Calu3 (cell line): Measurements from ENCODE around the gene SULT4A1. TPM values are rescaled to one million over a fixed set of nuclear protein-coding genes. Genes with fewer than 3 reads are reported as not detected.

Source experiments
- BruUV-seq: library from RNA; stranded (reverse); fragments of 400-500 nt; replicated peaks from 2 replicates; lab custom pipeline; 2021; lab: Mats Ljungman, UMichigan
- CTCF ChIA-PET: fragments of 300-600 bp; sonication (Branson Sonifier 250); formaldehyde crosslinking; loops from one replicate; lab custom pipeline; 2022; ENCODE audit warnings: antibody characterized with exemption; lab: Charles Lee
- DNase-seq: peaks from one replicate; pipeline ENCODE4 v3.0.0; 2022
- H3K27ac Mint-ChIP-seq: one replicate; pipeline ENCODE4 v1.8.0; 2022; ENCODE audit warnings: mixed read lengths; ENCODE audit not compliant: unreplicated experiment
- H3K27me3 Mint-ChIP-seq: one replicate; pipeline ENCODE4 v1.8.0; 2022; ENCODE audit warnings: mixed read lengths; ENCODE audit not compliant: unreplicated experiment
- H3K36me3 Mint-ChIP-seq: one replicate; pipeline ENCODE4 v1.8.0; 2022; ENCODE audit warnings: mild to moderate bottlenecking, moderate library complexity, mixed read lengths; ENCODE audit not compliant: insufficient read depth, unreplicated experiment
- H3K4me1 Mint-ChIP-seq: one replicate; pipeline ENCODE4 v1.8.0; 2022; ENCODE audit warnings: mild to moderate bottlenecking, low read depth, mixed read lengths; ENCODE audit not compliant: unreplicated experiment
- H3K4me3 Mint-ChIP-seq: one replicate; pipeline ENCODE4 v1.8.0; 2022; ENCODE audit warnings: mild to moderate bottlenecking, low read depth, moderate library complexity, mixed read lengths; ENCODE audit not compliant: unreplicated experiment
- H3K9me3 Mint-ChIP-seq: one replicate; pipeline ENCODE4 v1.8.0; 2022; ENCODE audit warnings: low read depth, mixed read lengths; ENCODE audit not compliant: unreplicated experiment
- intact Hi-C: fragments of 100-400 bp; cut with micrococcal nuclease; formaldehyde crosslinking; loops from one replicate; pipeline ENCODE4 v1.10.0; 2022; ENCODE audit not compliant: unreplicated experiment
- total RNA-seq: library from RNA; stranded (reverse); gene quantifications from 2 replicates; pipeline ENCODE4 v1.2.3, GENCODE V29; 2022
- TF ChIP-seq, protein P1 (sequence below): fragments of 200-600 bp; IDR thresholded peaks from one replicate; pipeline ENCODE4 v1.8.0; 2022; ENCODE audit warnings: antibody characterized with exemption; ENCODE audit not compliant: unreplicated experiment

Gene SULT4A1
- total RNA-seq, 1 experiment from 2014 or later = 9.1 TPM

DNA sequence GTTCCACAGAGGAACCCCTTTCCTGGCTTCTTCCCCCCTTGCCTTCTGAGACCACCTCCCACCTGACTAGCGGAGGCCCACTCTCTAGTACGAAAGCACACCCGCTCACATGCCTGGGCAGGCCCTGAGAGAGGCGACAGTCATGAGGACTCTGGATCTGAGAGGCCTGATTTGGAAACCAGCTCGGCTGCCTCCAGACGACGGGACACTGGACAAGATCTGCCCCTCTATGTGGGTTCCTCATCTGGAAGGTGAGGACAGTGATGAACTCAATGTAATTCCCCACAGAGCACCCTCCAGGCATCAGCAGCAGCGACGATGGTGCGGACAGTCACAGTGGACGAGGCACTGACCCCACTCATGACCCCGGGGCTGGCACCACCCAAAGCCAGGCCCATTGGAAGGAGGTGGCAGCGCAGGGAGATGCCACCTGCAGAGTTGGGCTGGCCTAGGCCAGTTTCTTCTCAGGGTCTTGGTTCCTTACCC lies 7.5 kb downstream of the SULT4A1 start:
- no peak for DNase-seq
- peaks cover 5% of the 10 kb centered on the region for H3K9me3 Mint-ChIP-seq
- BruUV-seq = no TSS peak
- H3K27me3 Mint-ChIP-seq = no peaks in the 10 kb centered on the region
- TF ChIP-seq, protein P1, sequence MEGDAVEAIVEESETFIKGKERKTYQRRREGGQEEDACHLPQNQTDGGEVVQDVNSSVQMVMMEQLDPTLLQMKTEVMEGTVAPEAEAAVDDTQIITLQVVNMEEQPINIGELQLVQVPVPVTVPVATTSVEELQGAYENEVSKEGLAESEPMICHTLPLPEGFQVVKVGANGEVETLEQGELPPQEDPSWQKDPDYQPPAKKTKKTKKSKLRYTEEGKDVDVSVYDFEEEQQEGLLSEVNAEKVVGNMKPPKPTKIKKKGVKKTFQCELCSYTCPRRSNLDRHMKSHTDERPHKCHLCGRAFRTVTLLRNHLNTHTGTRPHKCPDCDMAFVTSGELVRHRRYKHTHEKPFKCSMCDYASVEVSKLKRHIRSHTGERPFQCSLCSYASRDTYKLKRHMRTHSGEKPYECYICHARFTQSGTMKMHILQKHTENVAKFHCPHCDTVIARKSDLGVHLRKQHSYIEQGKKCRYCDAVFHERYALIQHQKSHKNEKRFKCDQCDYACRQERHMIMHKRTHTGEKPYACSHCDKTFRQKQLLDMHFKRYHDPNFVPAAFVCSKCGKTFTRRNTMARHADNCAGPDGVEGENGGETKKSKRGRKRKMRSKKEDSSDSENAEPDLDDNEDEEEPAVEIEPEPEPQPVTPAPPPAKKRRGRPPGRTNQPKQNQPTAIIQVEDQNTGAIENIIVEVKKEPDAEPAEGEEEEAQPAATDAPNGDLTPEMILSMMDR = no peak
- intact Hi-C loops = no loop called here
- H3K4me1 Mint-ChIP-seq = no peaks in the 10 kb centered on the region
- no peak overlapping the region for H3K4me3 Mint-ChIP-seq
- H3K36me3 Mint-ChIP-seq = no peaks in the 10 kb centered on the region
- no peak overlapping the region for H3K27ac Mint-ChIP-seq
- CTCF ChIA-PET = no interaction called here

GRCh38 chr22:43854121-43854785 lies 8.1 kb downstream of the SULT4A1 start:
- no peak overlapping the region for H3K27ac Mint-ChIP-seq
- no peak overlapping the region for H3K4me3 Mint-ChIP-seq
- no peaks in the 10 kb centered on the region for H3K36me3 Mint-ChIP-seq
- no peaks in the 10 kb centered on the region for H3K4me1 Mint-ChIP-seq
- CTCF ChIA-PET = no interaction called here
- BruUV-seq = no TSS peak
- intact Hi-C loops = no loop called here
- no peak for DNase-seq
- TF ChIP-seq, protein P1 = no peak
- H3K9me3 Mint-ChIP-seq = peaks cover 5% of the 10 kb centered on the region
- no peaks in the 10 kb centered on the region for H3K27me3 Mint-ChIP-seq

GRCh38 chr22:43853328-43853931 lies 8.9 kb downstream of the SULT4A1 start:
- Mint-ChIP-seq H3K27ac (no peak overlapping the region), H3K9me3 (peaks cover 5% of the 10 kb centered on the region), H3K4me1 (no peaks in the 10 kb centered on the region), H3K36me3 (no peaks in the 10 kb centered on the region), H3K27me3 (no peaks in the 10 kb centered on the region), H3K4me3 (no peak overlapping the region)
- TF ChIP-seq, protein P1 = no peak
- DNase-seq = no peak
- intact Hi-C loops = no loop called here
- CTCF ChIA-PET = no interaction called here
- no TSS peak for BruUV-seq

GRCh38 chr22:43852573-43853327 lies 9.6 kb downstream of the SULT4A1 start:
- CTCF ChIA-PET = interaction anchor here (0.8 kb wide), 1 partner anchor 30 kb away, joined by 4 read pairs; no protein-coding TSS in a partner anchor
- intact Hi-C loops = no loop called here
- Mint-ChIP-seq H3K27ac (no peak overlapping the region), H3K4me3 (no peak overlapping the region), H3K9me3 (peaks cover 5% of the 10 kb centered on the region), H3K36me3 (no peaks in the 10 kb centered on the region), H3K4me1 (no peaks in the 10 kb centered on the region), H3K27me3 (no peaks in the 10 kb centered on the region)
- no TSS peak for BruUV-seq
- no peak for DNase-seq
- TF ChIP-seq, protein P1 = no peak
